Subcutaneous abdominal adipose tissue (tissue), 5 donors: ENCODE data around the gene ALAS1.
A peak's percentile ranks its signal among the peaks of the same experiment; 100 is the strongest.
"Not testable (repeated sequence)": the region's sequence is repeated elsewhere in the genome, so short reads cannot be mapped to it uniquely, and the experiment has no call there.

Experiments used
- H3K27ac ChIP-seq: one replicate; pipeline ENCODE4 v1.7.0; 2013; ENCODE audit warnings: low read depth, mild to moderate bottlenecking, inconsistent platforms, low read length, moderate library complexity
- H3K27me3 ChIP-seq, 5 donors: one replicate each; pipeline ENCODE4 v1.7.0; 2013; ENCODE audit warnings: low read length in 5 of 5, inconsistent platforms in 1 of 5; ENCODE audit not compliant: control insufficient read depth in 5 of 5, insufficient read depth in 4 of 5
- H3K36me3 ChIP-seq, 5 donors: one replicate each; pipeline ENCODE4 v1.7.0; 2013; ENCODE audit warnings: low read length in 5 of 5; ENCODE audit not compliant: control insufficient read depth in 5 of 5, insufficient read depth in 5 of 5
- H3K4me1 ChIP-seq, 5 donors: one replicate each; pipeline ENCODE4 v1.7.0; 2013; ENCODE audit warnings: low read length in 5 of 5, mild to moderate bottlenecking in 3 of 5, moderate library complexity in 1 of 5; ENCODE audit not compliant: control insufficient read depth in 5 of 5, insufficient read depth in 5 of 5
- H3K4me3 ChIP-seq, 5 donors: one replicate each; pipeline ENCODE4 v1.7.0; 2013; ENCODE audit warnings: low read length in 5 of 5, low read depth in 1 of 5
- H3K9ac ChIP-seq, 5 donors: one replicate each; pipeline ENCODE4 v1.7.0; 2013; ENCODE audit warnings: low read length in 5 of 5, mild to moderate bottlenecking in 4 of 5, moderate library complexity in 3 of 5
- H3K9me3 ChIP-seq, 5 donors: one replicate each; pipeline ENCODE4 v1.7.0; 2013; ENCODE audit warnings: low read length in 5 of 5; ENCODE audit not compliant: control insufficient read depth in 5 of 5
- donor health status: healthy.
- donor health status: healthy.
- donor health status: healthy.
- donor health status: healthy.
- donor health status: healthy.

Gene ALAS1

GRCh38 chr3:52197842-52198625 lies at the start of gene ALAS1:
Gene ALAS1 (plus strand): TSS chr3:52198160. CDS start chr3:52199242, 1,082 bp downstream.
- H3K4me3 ChIP-seq: peak within 1 kb of the TSS; percentile 88 to 96 (median 90)
- peak within 1 kb of the TSS; percentile 84 for H3K27ac ChIP-seq
- peak within 1 kb of the TSS; percentile 75 to 96 (median 94) for H3K9ac ChIP-seq
- H3K9me3 ChIP-seq: no peaks in the 10 kb centered on the region
- H3K36me3 ChIP-seq: peaks cover 5 to 17% (median 16%) of the 10 kb centered on the region in 5 donors
- H3K4me1 ChIP-seq: peaks cover 14 to 72% (median 59%) of the 10 kb centered on the region in 5 donors
- H3K27me3 ChIP-seq: no peaks in the 10 kb centered on the region

GRCh38 chr3:52149021-52149420 lies 48.9 kb upstream of the ALAS1 start:
- Histone ChIP-seq H3K36me3 (peaks cover 0 to 10% (median 2%) of the 10 kb centered on the region in 5 donors), H3K9me3 (no peaks in the 10 kb centered on the region), H3K27ac (no peak overlapping the region), H3K9ac (no peak overlapping the region), H3K4me1 (peaks cover 6 to 13% (median 9%) of the 10 kb centered on the region in 5 donors), H3K27me3 (no peaks in the 10 kb centered on the region), H3K4me3 (no peak overlapping the region)

GRCh38 chr3:52149726-52150125 lies 48.2 kb upstream of the ALAS1 start:
- H3K27me3 ChIP-seq: no peaks in the 10 kb centered on the region
- no peak overlapping the region for H3K4me3 ChIP-seq
- peaks cover 0 to 10% (median 2%) of the 10 kb centered on the region in 5 donors for H3K36me3 ChIP-seq
- H3K9ac ChIP-seq: no peak overlapping the region
- H3K4me1 ChIP-seq: peaks cover 4 to 14% (median 8%) of the 10 kb centered on the region in 5 donors
- H3K27ac ChIP-seq: no peak overlapping the region
- H3K9me3 ChIP-seq: no peaks in the 10 kb centered on the region

- H3K4me1 ChIP-seq: peaks cover 4 to 18% (median 11%) of the 10 kb centered on the region in 5 donors
- H3K9ac ChIP-seq: no peak overlapping the region
- no peak overlapping the region for H3K4me3 ChIP-seq
- peaks cover 0 to 10% (median 2%) of the 10 kb centered on the region in 5 donors for H3K36me3 ChIP-seq
- H3K27me3 ChIP-seq: no peaks in the 10 kb centered on the region
- no peak overlapping the region for H3K27ac ChIP-seq
- no peaks in the 10 kb centered on the region for H3K9me3 ChIP-seq
These were observed 47.6 kb upstream of the ALAS1 start for GRCh38 chr3:52150357-52150756.

- peaks cover 0 to 6% (median 0%) of the 10 kb centered on the region in 5 donors for H3K36me3 ChIP-seq
- no peaks in the 10 kb centered on the region for H3K9me3 ChIP-seq
- H3K9ac ChIP-seq: no peak overlapping the region
- H3K4me3 ChIP-seq: no peak overlapping the region
- H3K4me1 ChIP-seq: peaks cover 4 to 18% (median 11%) of the 10 kb centered on the region in 5 donors
- no peak overlapping the region for H3K27ac ChIP-seq
- no peaks in the 10 kb centered on the region for H3K27me3 ChIP-seq
These were observed 47.1 kb upstream of the ALAS1 start for GRCh38 chr3:52150860-52151259.

GRCh38 chr3:52151991-52152390 lies 46.0 kb upstream of the ALAS1 start:
- not testable (repeated sequence) for H3K9me3 ChIP-seq, H3K27me3 ChIP-seq, H3K36me3 ChIP-seq, H3K9ac ChIP-seq, H3K4me3 ChIP-seq, H3K27ac ChIP-seq
- peaks cover 4 to 18% (median 11%) of the 10 kb centered on the region in 5 donors for H3K4me1 ChIP-seq

- peak overlapping the region; percentile 85 for H3K27ac ChIP-seq
- H3K4me3 ChIP-seq: peak overlapping the region; percentile 56 to 84 (median 81)
- H3K36me3 ChIP-seq: peaks cover 0 to 3% (median 0%) of the 10 kb centered on the region in 5 donors
- H3K4me1 ChIP-seq: peaks cover 4 to 18% (median 11%) of the 10 kb centered on the region in 5 donors
- peak overlapping the region in 4 of 5 donors; percentile 83 to 94 (median 86) for H3K9ac ChIP-seq
- H3K9me3 ChIP-seq: no peaks in the 10 kb centered on the region
- no peaks in the 10 kb centered on the region for H3K27me3 ChIP-seq
These were observed 44.4 kb upstream of the ALAS1 start for GRCh38 chr3:52153389-52154096.

GRCh38 chr3:52154135-52155094 lies 43.5 kb upstream of the ALAS1 start, which contains the start of gene POC1A:
Gene POC1A (minus strand): TSS chr3:52154423. CDS start chr3:52154372, 51 bp downstream.
- Histone ChIP-seq H3K4me1 (peaks cover 4 to 18% (median 11%) of the 10 kb centered on the region in 5 donors), H3K9ac (peak within 1 kb of the TSS; percentile 4 to 94 (median 85)), H3K27ac (peak within 1 kb of the TSS; percentile 85), H3K4me3 (peak within 1 kb of the TSS; percentile 69 to 84 (median 81)), H3K9me3 (no peaks in the 10 kb centered on the region), H3K27me3 (no peaks in the 10 kb centered on the region), H3K36me3 (no peaks in the 10 kb centered on the region)

- Histone ChIP-seq H3K27ac (no peak overlapping the region), H3K9me3 (no peaks in the 10 kb centered on the region), H3K36me3 (no peaks in the 10 kb centered on the region), H3K9ac (no peak overlapping the region), H3K4me3 (no peak overlapping the region), H3K4me1 (peaks cover 4 to 18% (median 11%) of the 10 kb centered on the region in 5 donors), H3K27me3 (no peaks in the 10 kb centered on the region)
These were observed 42.0 kb upstream of the ALAS1 start for GRCh38 chr3:52155912-52156311.
